Hepatocyte (in vitro differentiated cells): ENCODE data around the gene FAM237B.

Source experiments
- EZH2 ChIP-seq: fragments of 200-600 bp; sonication (generic); IDR thresholded peaks from 2 replicates; pipeline ENCODE4 v1.6.1; 2016; ENCODE audit warnings: antibody characterized with exemption, mild to moderate bottlenecking, borderline replicate concordance
- EZH2phosphoT487 ChIP-seq: fragments of 200-600 bp; sonication (generic); IDR thresholded peaks from one replicate; pipeline ENCODE4 v1.6.1; 2018; ENCODE audit warnings: antibody characterized with exemption, mild to moderate bottlenecking, low read depth, moderate library complexity; ENCODE audit not compliant: unreplicated experiment, severe bottlenecking
- TF ChIP-seq, protein P1 (sequence below): fragments of 200-600 bp; sonication (generic); IDR thresholded peaks from 2 replicates; pipeline ENCODE4 v1.5.1; 2016; ENCODE audit warnings: antibody characterized with exemption, mild to moderate bottlenecking; ENCODE audit not compliant: poor library complexity

DNA sequence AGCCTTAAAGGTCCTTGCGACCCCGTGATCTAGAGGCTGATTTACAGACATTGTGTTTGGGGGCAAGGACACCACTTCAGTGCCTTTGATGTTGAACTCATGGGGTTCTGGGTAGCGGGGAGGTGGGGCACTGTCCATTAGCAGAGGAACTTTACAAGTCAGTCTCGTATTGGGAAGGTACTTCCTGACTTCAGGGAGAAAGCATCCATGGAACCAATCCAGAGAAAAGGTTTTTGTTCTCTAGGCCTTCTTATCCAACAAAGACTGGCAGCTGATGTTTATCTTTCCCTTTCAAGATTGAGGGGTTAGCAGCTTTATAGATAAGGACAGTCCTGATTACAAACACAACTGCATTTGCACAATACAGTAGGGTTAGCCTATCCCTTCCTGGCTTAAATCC, 28.2 kb upstream of the FAM237B start:
- TF ChIP-seq EZH2phosphoT487, result no peak
- TF ChIP-seq, protein P1, sequence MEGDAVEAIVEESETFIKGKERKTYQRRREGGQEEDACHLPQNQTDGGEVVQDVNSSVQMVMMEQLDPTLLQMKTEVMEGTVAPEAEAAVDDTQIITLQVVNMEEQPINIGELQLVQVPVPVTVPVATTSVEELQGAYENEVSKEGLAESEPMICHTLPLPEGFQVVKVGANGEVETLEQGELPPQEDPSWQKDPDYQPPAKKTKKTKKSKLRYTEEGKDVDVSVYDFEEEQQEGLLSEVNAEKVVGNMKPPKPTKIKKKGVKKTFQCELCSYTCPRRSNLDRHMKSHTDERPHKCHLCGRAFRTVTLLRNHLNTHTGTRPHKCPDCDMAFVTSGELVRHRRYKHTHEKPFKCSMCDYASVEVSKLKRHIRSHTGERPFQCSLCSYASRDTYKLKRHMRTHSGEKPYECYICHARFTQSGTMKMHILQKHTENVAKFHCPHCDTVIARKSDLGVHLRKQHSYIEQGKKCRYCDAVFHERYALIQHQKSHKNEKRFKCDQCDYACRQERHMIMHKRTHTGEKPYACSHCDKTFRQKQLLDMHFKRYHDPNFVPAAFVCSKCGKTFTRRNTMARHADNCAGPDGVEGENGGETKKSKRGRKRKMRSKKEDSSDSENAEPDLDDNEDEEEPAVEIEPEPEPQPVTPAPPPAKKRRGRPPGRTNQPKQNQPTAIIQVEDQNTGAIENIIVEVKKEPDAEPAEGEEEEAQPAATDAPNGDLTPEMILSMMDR, result no peak
- no peak for TF ChIP-seq EZH2
